Fibroblast of lung (primary cell): ENCODE measurements around the gene PRCP.

ENCODE experiments used
- EZH2 ChIP-seq: IDR thresholded peaks from 2 replicates; pipeline ENCODE4 v1.5.1; 2012; ENCODE audit warnings: low read length, control low read depth, mild to moderate bottlenecking; ENCODE audit errors: missing control alignments
- TF ChIP-seq, protein P1 (sequence below), 2 donors: IDR thresholded peaks in 1 of 2; conservative IDR thresholded peaks in 1 of 2; 1 replicate in 1 of 2; 2 replicates in 1 of 2; pipeline ENCODE4 v1.5.1; 2011 to 2012; ENCODE audit warnings: low read length in 2 of 2, control low read depth in 1 of 2, inconsistent platforms in 1 of 2, low read depth in 1 of 2, mild to moderate bottlenecking in 1 of 2

DNA sequence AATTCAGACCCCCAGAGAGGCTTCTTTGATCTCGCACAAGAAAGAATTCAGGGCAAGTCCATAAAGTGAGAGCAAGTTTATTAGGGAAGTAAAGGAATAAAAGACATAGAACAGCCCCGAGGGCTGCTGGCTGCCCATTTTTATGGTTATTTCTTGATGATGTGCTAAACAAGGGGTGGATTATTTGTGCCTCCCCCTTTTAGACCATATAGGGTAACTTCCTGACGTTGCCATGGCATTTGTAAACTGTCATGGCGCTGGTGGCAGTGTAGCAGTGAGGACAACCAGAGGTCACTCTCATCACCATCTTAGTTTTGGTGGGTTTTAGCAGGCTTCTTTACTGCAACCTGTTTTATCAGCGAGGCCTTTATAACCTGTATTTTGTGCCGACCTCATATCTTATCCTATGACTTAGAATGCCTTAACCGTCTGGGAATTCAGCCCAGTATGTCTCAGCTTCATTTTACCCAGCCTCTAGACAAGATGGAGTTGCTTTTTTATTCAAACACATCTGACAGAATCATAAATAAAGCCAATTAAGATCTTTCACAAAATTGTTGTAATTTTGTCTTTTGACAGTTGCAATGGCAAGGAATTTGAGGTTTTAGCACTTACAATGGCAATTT is 8.9 kb upstream of the PRCP start:
- TF ChIP-seq EZH2 = no peak
- TF ChIP-seq, protein P1, sequence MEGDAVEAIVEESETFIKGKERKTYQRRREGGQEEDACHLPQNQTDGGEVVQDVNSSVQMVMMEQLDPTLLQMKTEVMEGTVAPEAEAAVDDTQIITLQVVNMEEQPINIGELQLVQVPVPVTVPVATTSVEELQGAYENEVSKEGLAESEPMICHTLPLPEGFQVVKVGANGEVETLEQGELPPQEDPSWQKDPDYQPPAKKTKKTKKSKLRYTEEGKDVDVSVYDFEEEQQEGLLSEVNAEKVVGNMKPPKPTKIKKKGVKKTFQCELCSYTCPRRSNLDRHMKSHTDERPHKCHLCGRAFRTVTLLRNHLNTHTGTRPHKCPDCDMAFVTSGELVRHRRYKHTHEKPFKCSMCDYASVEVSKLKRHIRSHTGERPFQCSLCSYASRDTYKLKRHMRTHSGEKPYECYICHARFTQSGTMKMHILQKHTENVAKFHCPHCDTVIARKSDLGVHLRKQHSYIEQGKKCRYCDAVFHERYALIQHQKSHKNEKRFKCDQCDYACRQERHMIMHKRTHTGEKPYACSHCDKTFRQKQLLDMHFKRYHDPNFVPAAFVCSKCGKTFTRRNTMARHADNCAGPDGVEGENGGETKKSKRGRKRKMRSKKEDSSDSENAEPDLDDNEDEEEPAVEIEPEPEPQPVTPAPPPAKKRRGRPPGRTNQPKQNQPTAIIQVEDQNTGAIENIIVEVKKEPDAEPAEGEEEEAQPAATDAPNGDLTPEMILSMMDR (conservative IDR thresholded peaks at IDR 0.05 in 1 of 2, IDR thresholded peaks at IDR 0.05 in 1 of 2; ENCODE audit: low read depth in 1 of 2, low read length in 2 of 2) = no peak
